Measurements from ENCODE around the gene NEDD4. TPM values are rescaled to one million over a fixed set of nuclear protein-coding genes. Genes with fewer than 3 reads are reported as not detected.

The NEDD4 gene
- total RNA-seq, 2 donors from 2014 or later = 14.5 to 15.3 TPM

- no peak for DNase-seq
- no peak for TF ChIP-seq CTCF (IDR thresholded peaks at IDR 0.05)
- H3K4me1 ChIP-seq = no peaks in the 10 kb centered on the region
- no peak overlapping the region for H3K9ac ChIP-seq (ENCODE audit: low read depth in 2 of 2, low read length in 2 of 2)
- no peak overlapping the region for H3K4me3 ChIP-seq
- H3K27ac ChIP-seq = no peak overlapping the region
- intact Hi-C loops (cut with DNase I) = no loop called here
- H3K27me3 ChIP-seq = no peaks in the 10 kb centered on the region
- H3K36me3 ChIP-seq = no peaks in the 10 kb centered on the region
- H3K9me3 ChIP-seq = no peaks in the 10 kb centered on the region
These were observed 129.5 kb downstream of the NEDD4 start for GRCh38 chr15:55863911-55864310.

- Histone ChIP-seq H3K4me3 (no peak overlapping the region), H3K4me1 (no peaks in the 10 kb centered on the region), H3K9ac (ENCODE audit: low read depth in 2 of 2, low read length in 2 of 2) (no peak overlapping the region), H3K36me3 (no peaks in the 10 kb centered on the region), H3K27ac (no peak overlapping the region), H3K27me3 (no peaks in the 10 kb centered on the region), H3K9me3 (no peaks in the 10 kb centered on the region)
- TF ChIP-seq CTCF (IDR thresholded peaks at IDR 0.05) = no peak
- intact Hi-C loops (cut with DNase I) = no loop called here
- no peak for DNase-seq
These were observed 132.3 kb downstream of the NEDD4 start for GRCh38 chr15:55861115-55861514.

- no peaks in the 10 kb centered on the region for H3K9me3 ChIP-seq
- H3K27me3 ChIP-seq = no peaks in the 10 kb centered on the region
- no peak for TF ChIP-seq CTCF (IDR thresholded peaks at IDR 0.05)
- H3K9ac ChIP-seq (ENCODE audit: low read depth in 2 of 2, low read length in 2 of 2) = no peak overlapping the region
- H3K27ac ChIP-seq = no peak overlapping the region
- H3K36me3 ChIP-seq = no peaks in the 10 kb centered on the region
- intact Hi-C loops (cut with DNase I) = no loop called here
- DNase-seq = no peak
- H3K4me3 ChIP-seq = no peak overlapping the region
- no peaks in the 10 kb centered on the region for H3K4me1 ChIP-seq
These were observed 132.9 kb downstream of the NEDD4 start for GRCh38 chr15:55860468-55860867.

- intact Hi-C loops (cut with DNase I) = no loop called here
- Histone ChIP-seq H3K36me3 (no peaks in the 10 kb centered on the region), H3K27me3 (no peaks in the 10 kb centered on the region), H3K27ac (no peak overlapping the region), H3K9ac (ENCODE audit: low read depth in 2 of 2, low read length in 2 of 2) (no peak overlapping the region), H3K4me3 (no peak overlapping the region), H3K9me3 (no peaks in the 10 kb centered on the region), H3K4me1 (no peaks in the 10 kb centered on the region)
- no peak for TF ChIP-seq CTCF (IDR thresholded peaks at IDR 0.05)
- no peak for DNase-seq
These were observed 133.7 kb downstream of the NEDD4 start for GRCh38 chr15:55859681-55860080.

- no peaks in the 10 kb centered on the region for H3K36me3 ChIP-seq
These were observed 134.8 kb downstream of the NEDD4 start for GRCh38 chr15:55858661-55859060.

More at GRCh38 chr15:55858661-55859060, 134.8 kb downstream of the NEDD4 start:
- Histone ChIP-seq H3K4me3 (no peak overlapping the region), H3K27ac (no peak overlapping the region), H3K9ac (ENCODE audit: low read depth in 2 of 2, low read length in 2 of 2) (no peak overlapping the region), H3K27me3 (no peaks in the 10 kb centered on the region), H3K9me3 (no peaks in the 10 kb centered on the region), H3K4me1 (no peaks in the 10 kb centered on the region)
- no peak for DNase-seq
- no peak for TF ChIP-seq CTCF (IDR thresholded peaks at IDR 0.05)
- intact Hi-C loops (cut with DNase I) = no loop called here
